BJ (cell line): ENCODE data around the gene AK2. TPM values are rescaled to one million over a fixed set of nuclear protein-coding genes. Genes with fewer than 3 reads are reported as not detected.

Experiments used
- CTCF ChIA-PET: fragments of 350-600 bp; formaldehyde crosslinking; extraction: SDS; loops from one replicate; lab custom pipeline; 2021; ENCODE audit warnings: antibody characterized with exemption, inconsistent platforms; lab: Yijun Ruan, JAX
- POLR2A ChIA-PET: fragments of 300-600 bp; sonication (Branson Sonifier 250); formaldehyde crosslinking; extraction: SDS; loops from one replicate; lab custom pipeline; 2021; ENCODE audit warnings: antibody characterized with exemption; lab: Charles Lee
- DNase-seq: peaks from one replicate; pipeline ENCODE4 v3.0.0-alpha.2; 2011; ENCODE audit warnings: low read depth
- H3K27me3 ChIP-seq: 2 replicates; pipeline ENCODE4 v1.6.0; 2011; ENCODE audit warnings: low read length; ENCODE audit not compliant: control insufficient read depth, insufficient read depth
- H3K36me3 ChIP-seq: 2 replicates; pipeline ENCODE4 v1.5.1; 2011; ENCODE audit warnings: low read length; ENCODE audit not compliant: control insufficient read depth, insufficient read depth
- H3K4me3 ChIP-seq: 2 replicates; pipeline ENCODE4 v1.5.1; 2011; ENCODE audit warnings: low read depth, mild to moderate bottlenecking, control low read depth, low read length
- CTCF ChIP-seq: IDR thresholded peaks from 2 replicates; pipeline ENCODE4 v1.5.1; 2011; ENCODE audit warnings: low read depth, mild to moderate bottlenecking, control low read depth, inconsistent platforms, low read length, moderate library complexity; ENCODE audit not compliant: insufficient read depth
- polyA plus RNA-seq: library from polyadenylated mRNA; depleted of rRNA; stranded (reverse); fragments of >200 nt; gene quantifications from 2 replicates; pipeline ENCODE4 v1.2.3, GENCODE V29; 2011

The AK2 gene
- polyA plus RNA-seq, 1 experiment: 131 TPM

- ChIA-PET CTCF (interaction anchor here (0.8 to 8.6 kb wide), 17 partner anchors 10 to 131 kb away, joined by 3 to 132 read pairs (median 5); partner anchors contain the start of gene RNF19B), POLR2A (no interaction called here)
- Histone ChIP-seq H3K36me3 (peaks cover 5% of the 10 kb centered on the region), H3K27me3 (no peaks in the 10 kb centered on the region), H3K4me3 (no peak overlapping the region)
- no peak for DNase-seq
- TF ChIP-seq CTCF: no peak
Observed at GRCh38 chr1:33008051-33008914, 28.4 kb downstream of the AK2 start.

- TF ChIP-seq CTCF: peak; percentile 66
Observed at GRCh38 chr1:33007190-33008050, 29.3 kb downstream of the AK2 start.

GRCh38 chr1:33005838-33006421 lies 30.8 kb downstream of the AK2 start:
- ChIA-PET CTCF (interaction anchor here (0.8 to 8.6 kb wide), 12 partner anchors 9 to 80 kb away, joined by 3 to 132 read pairs (median 6); partner anchors contain the start of gene RNF19B), POLR2A (no interaction called here)
- no peaks in the 10 kb centered on the region for H3K27me3 ChIP-seq
- DNase-seq: no peak
- peaks cover 1% of the 10 kb centered on the region; the same call in 1 of the 2 replicates for H3K36me3 ChIP-seq
- H3K4me3 ChIP-seq: no peak overlapping the region
- no peak for TF ChIP-seq CTCF

More at GRCh38 chr1:33007190-33008050, 29.3 kb downstream of the AK2 start:
- ChIA-PET POLR2A (no interaction called here), CTCF (interaction anchor here (0.6 to 8.6 kb wide), 25 partner anchors 9 to 131 kb away, joined by 3 to 132 read pairs (median 5); partner anchors contain the start of gene RNF19B)
- Histone ChIP-seq H3K4me3 (no peak overlapping the region), H3K36me3 (peaks cover 1% of the 10 kb centered on the region; the same call in 1 of the 2 replicates), H3K27me3 (no peaks in the 10 kb centered on the region)
- DNase-seq: peak; percentile 43

GRCh38 chr1:33005117-33005837 lies 31.4 kb downstream of the AK2 start:
- CTCF ChIA-PET: interaction anchor here (1.1 to 8.6 kb wide), 8 partner anchors 8 to 119 kb away, joined by 3 to 132 read pairs (median 6); partner anchors contain the start of gene HPCA
- no peak for TF ChIP-seq CTCF
- H3K36me3 ChIP-seq: peaks cover 1% of the 10 kb centered on the region; the same call in 1 of the 2 replicates
- no peak for DNase-seq
- no peaks in the 10 kb centered on the region for H3K27me3 ChIP-seq
- POLR2A ChIA-PET: no interaction called here
- H3K4me3 ChIP-seq: no peak overlapping the region
